ENCODE data around the gene TBC1D10B. TPM values are rescaled to one million over a fixed set of nuclear protein-coding genes. Genes with fewer than 3 reads are reported as not detected.

The TBC1D10B gene
- total and polyA plus RNA-seq, 9 donors, result 18.4 to 46.9 (median 35.2) TPM

DNA sequence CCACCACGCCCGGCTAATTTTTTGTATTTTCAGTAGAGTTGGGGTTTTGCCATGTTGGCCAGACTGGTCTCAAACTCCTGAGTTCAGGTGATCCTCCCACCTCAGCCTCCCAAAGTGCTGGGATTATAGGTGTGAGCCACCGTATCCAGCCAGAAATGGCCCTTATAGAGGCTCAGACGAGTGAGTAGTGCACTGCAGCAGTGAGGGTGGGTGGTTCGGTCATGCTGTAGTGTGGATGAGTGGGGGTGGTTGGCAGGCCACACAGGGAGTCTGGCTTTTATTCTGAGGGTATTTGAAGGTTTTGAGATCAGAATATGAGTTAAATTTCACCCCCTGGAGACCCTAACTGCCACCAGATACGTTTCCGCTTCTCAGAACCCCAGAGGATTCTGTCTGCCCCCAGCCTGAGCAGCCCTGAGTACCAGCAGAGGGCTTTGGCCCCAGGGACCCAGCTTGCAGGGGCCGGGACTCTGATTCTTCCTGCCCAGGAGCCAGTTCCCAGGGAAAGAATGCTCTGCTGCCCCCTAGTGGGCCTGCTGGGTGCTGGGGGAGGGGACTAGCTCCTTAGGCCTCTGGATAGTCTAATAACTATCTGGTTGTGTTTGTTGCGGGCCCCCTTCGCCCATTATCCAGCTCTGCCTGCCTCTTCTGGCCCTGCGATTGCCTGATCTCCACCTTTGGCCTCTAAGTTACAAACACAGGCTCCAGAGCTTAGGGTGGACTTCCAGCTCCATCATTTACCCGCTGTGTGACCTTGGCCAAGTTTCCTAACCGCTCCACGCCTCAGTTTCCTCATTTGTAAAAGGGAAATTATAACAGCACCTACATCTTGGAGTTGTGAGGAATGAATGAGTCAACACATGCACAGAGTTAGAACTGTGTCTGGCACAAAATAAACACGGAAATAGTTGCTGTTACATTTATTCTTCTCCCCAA lies 39.1 kb upstream of the TBC1D10B start:
- H3K27me3 ChIP-seq, result no peaks in the 10 kb centered on the region
- no peaks in the 10 kb centered on the region for H3K9me3 ChIP-seq
- no peaks in the 10 kb centered on the region for H3K36me3 ChIP-seq
- DNase-seq, result peak; percentile 85 to 94 (median 92)
- WGBS, 3 donors, result 34 to 36% (median 34%) methylated on average over 15 of the region's 15 CpGs
- no peak overlapping the region for H3K27ac ChIP-seq
- intact Hi-C loops (cut with DNase I), result loop anchor here in 3 of 4 donors (5.0 to 10.0 kb wide), 4 partner anchors 42 to 345 kb away; partner anchors contain the start of genes ALDOA (in 1 of the 3), TBX6 (in 1 of the 3) and YPEL3 (in 1 of the 3)
- H3K4me1 ChIP-seq (ENCODE audit: insufficient read depth), result peaks cover 9% of the 10 kb centered on the region
- no peak overlapping the region for H3K4me3 ChIP-seq
- TF ChIP-seq POLR2A (IDR thresholded peaks at IDR 0.05) (peak; percentile 11), EP300 (IDR thresholded peaks at IDR 0.05) (no peak), CTCF (IDR thresholded peaks at IDR 0.05) (peak; percentile 78 to 86 (median 83))

GRCh38 chr16:30407804-30408534 lies 37.7 kb upstream of the TBC1D10B start:
- intact Hi-C loops (cut with DNase I), result loop anchor here in 2 of 4 donors (5.0 to 10.0 kb wide), 3 partner anchors 41 to 343 kb away; partner anchors contain the start of gene ALDOA (in 1 of the 2)

GRCh38 chr16:30407102-30407803 lies 37.0 kb upstream of the TBC1D10B start, which contains the start of gene ZNF771:
Gene ZNF771, plus strand, starts transcription at chr16:30407606. Its CDS starts 448 bp downstream, at chr16:30408054.
- intact Hi-C loops (cut with DNase I), result loop anchor here in 2 of 4 donors (5.0 to 10.0 kb wide), 3 partner anchors 40 to 342 kb away; partner anchors contain the start of gene ALDOA (in 1 of the 2)
- Histone ChIP-seq H3K27ac (peak within 1 kb of the TSS; percentile 40 to 81), H3K4me1 (ENCODE audit: insufficient read depth) (peaks cover 9% of the 10 kb centered on the region), H3K27me3 (no peaks in the 10 kb centered on the region), H3K4me3 (peak within 1 kb of the TSS; percentile 61), H3K36me3 (no peaks in the 10 kb centered on the region), H3K9me3 (no peaks in the 10 kb centered on the region)
- DNase-seq, result peak; percentile 93 to 98 (median 95)
- 0% methylated on average over 32 to 65 of the region's 65 CpGs for WGBS, 3 donors
- TF ChIP-seq POLR2A (IDR thresholded peaks at IDR 0.05) (peak; percentile 80), EP300 (IDR thresholded peaks at IDR 0.05) (no peak), CTCF (IDR thresholded peaks at IDR 0.05) (peak in 2 of 3 donors; percentile 13 to 19)

More at GRCh38 chr16:30407804-30408534, 37.7 kb upstream of the TBC1D10B start:
- peak overlapping the region; percentile 40 to 81 for H3K27ac ChIP-seq
- TF ChIP-seq POLR2A (IDR thresholded peaks at IDR 0.05) (no peak), CTCF (IDR thresholded peaks at IDR 0.05) (no peak), EP300 (IDR thresholded peaks at IDR 0.05) (no peak)
- H3K27me3 ChIP-seq, result no peaks in the 10 kb centered on the region
- H3K36me3 ChIP-seq, result no peaks in the 10 kb centered on the region
- no peak for DNase-seq
- H3K4me3 ChIP-seq, result peak overlapping the region; percentile 61
- no peaks in the 10 kb centered on the region for H3K9me3 ChIP-seq
- WGBS, 3 donors, result 8% methylated on average over 18 to 19 of the region's 19 CpGs
- peaks cover 9% of the 10 kb centered on the region for H3K4me1 ChIP-seq (ENCODE audit: insufficient read depth)

Measured in ovary (tissue), 9 donors.